Muscle layer of duodenum (tissue), 2 donors: ENCODE data around the gene MINDY3.
"Not testable (repeated sequence)": the region's sequence is repeated elsewhere in the genome, so short reads cannot be mapped to it uniquely, and the experiment has no call there.

ENCODE experiments used
- H3K27ac ChIP-seq: one replicate; pipeline ENCODE4 v1.7.0; 2013; ENCODE audit warnings: mild to moderate bottlenecking, low read length
- H3K27me3 ChIP-seq: one replicate; pipeline ENCODE4 v1.7.0; 2013; ENCODE audit warnings: low read depth, mild to moderate bottlenecking, control low read depth, low read length
- H3K36me3 ChIP-seq, 2 donors: one replicate each; pipeline ENCODE4 v1.7.0; 2013; ENCODE audit warnings: low read length in 2 of 2, control low read depth in 1 of 2, mild to moderate bottlenecking in 1 of 2; ENCODE audit not compliant: insufficient read depth in 2 of 2, control insufficient read depth in 1 of 2
- H3K4me1 ChIP-seq, 2 donors: one replicate each; pipeline ENCODE4 v1.7.0; 2013; ENCODE audit warnings: low read length in 2 of 2, mild to moderate bottlenecking in 2 of 2, control low read depth in 1 of 2, moderate library complexity in 1 of 2; ENCODE audit not compliant: insufficient read depth in 2 of 2, control insufficient read depth in 1 of 2
- H3K4me3 ChIP-seq, 2 donors: one replicate each; pipeline ENCODE4 v1.7.0; 2013; ENCODE audit warnings: low read length in 2 of 2, low read depth in 1 of 2, mild to moderate bottlenecking in 1 of 2
- H3K9me3 ChIP-seq, 2 donors: one replicate each; pipeline ENCODE4 v1.7.0; 2013; ENCODE audit warnings: low read length in 2 of 2, control low read depth in 1 of 2, mild to moderate bottlenecking in 1 of 2; ENCODE audit not compliant: control insufficient read depth in 1 of 2
- donor health status: healthy.

The MINDY3 gene

DNA sequence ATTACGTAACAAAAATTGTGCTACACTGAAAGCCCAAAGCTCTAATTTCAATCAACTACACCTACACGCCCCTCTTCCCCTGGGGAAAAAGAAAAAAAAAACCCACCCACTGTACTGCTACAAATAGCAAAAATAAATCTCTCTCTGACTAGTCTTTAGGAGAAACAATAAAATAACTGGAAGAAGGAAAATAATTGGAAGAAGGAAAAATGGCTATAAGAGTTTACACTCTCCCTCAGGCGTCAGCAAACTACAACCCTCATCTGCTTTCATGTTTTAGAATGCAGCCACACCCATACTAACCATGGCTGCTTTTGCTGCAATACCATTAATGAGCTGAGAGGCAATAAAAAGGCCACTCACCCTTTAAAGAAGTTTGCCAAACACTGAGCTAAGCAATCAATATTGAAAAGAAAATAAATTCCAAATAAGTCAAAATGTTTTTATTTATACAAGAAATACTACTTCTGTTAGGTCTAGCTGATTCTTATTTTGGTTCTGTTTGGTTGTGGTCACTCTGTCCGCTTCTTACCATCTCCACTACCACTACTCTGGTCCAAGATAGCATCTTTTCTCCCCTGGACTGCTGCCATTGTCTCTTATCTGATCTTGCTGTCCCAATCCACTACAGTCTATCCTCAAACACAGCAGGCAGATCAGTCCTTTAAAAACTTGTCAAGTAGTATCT, 3.8 kb downstream of the MINDY3 start:
- peaks cover 12 to 33% of the 10 kb centered on the region in 2 donors for H3K4me1 ChIP-seq

GRCh38 chr10:15853800-15854199, 6.5 kb downstream of the MINDY3 start:
- Histone ChIP-seq H3K36me3 (no peaks in the 10 kb centered on the region), H3K27ac (no peak overlapping the region), H3K9me3 (peaks cover 0 to 7% of the 10 kb centered on the region in 2 donors), H3K4me1 (peaks cover 5 to 22% of the 10 kb centered on the region in 2 donors), H3K27me3 (no peaks in the 10 kb centered on the region), H3K4me3 (no peak overlapping the region)

More for the DNA sequence above, 3.8 kb downstream of the MINDY3 start:
- H3K27me3 ChIP-seq = no peaks in the 10 kb centered on the region
- H3K36me3 ChIP-seq = no peaks in the 10 kb centered on the region
- no peak overlapping the region for H3K27ac ChIP-seq
- no peaks in the 10 kb centered on the region for H3K9me3 ChIP-seq
- H3K4me3 ChIP-seq = no peak overlapping the region

GRCh38 chr10:15852111-15852557, 8.2 kb downstream of the MINDY3 start:
- Histone ChIP-seq H3K27ac (no peak overlapping the region), H3K4me3 (no peak overlapping the region), H3K9me3 (peaks cover 0 to 7% of the 10 kb centered on the region in 2 donors), H3K36me3 (peaks cover 0 to 8% of the 10 kb centered on the region in 2 donors), H3K27me3 (no peaks in the 10 kb centered on the region), H3K4me1 (peaks cover 0 to 9% of the 10 kb centered on the region in 2 donors)

- not testable (repeated sequence) for H3K4me1 ChIP-seq, H3K27me3 ChIP-seq, H3K27ac ChIP-seq, H3K36me3 ChIP-seq, H3K4me3 ChIP-seq, H3K9me3 ChIP-seq
Measured at GRCh38 chr10:15850337-15850978, 9.8 kb downstream of the MINDY3 start.

- Histone ChIP-seq H3K36me3 (peaks cover 0 to 8% of the 10 kb centered on the region in 2 donors), H3K27me3 (no peaks in the 10 kb centered on the region), H3K9me3 (peaks cover 0 to 7% of the 10 kb centered on the region in 2 donors), H3K4me3 (no peak overlapping the region), H3K27ac (no peak overlapping the region), H3K4me1 (no peaks in the 10 kb centered on the region)
Measured at GRCh38 chr10:15849316-15849715, 11.0 kb downstream of the MINDY3 start.

DNA sequence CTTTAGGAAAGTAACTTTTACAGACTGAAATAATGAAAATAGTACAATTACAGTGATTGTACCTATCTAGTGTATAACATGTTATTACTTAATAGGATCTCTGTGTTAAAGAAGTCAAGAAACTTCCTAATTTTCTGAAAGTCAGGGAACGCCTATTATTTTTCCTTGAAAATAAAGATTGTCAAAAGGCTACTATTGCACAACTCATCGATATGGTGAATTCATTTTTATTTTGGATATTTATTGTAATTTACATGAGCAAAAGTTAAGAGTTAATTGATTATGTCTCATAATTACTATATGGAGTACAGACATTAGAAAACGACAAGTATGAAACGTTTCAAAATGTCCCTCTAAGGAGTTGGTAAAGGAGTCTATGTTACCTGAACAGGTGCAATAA, 12.8 kb downstream of the MINDY3 start:
- H3K36me3 ChIP-seq = peaks cover 0 to 8% of the 10 kb centered on the region in 2 donors
- H3K4me3 ChIP-seq = no peak overlapping the region
- peaks cover 0 to 7% of the 10 kb centered on the region in 2 donors for H3K9me3 ChIP-seq
- no peaks in the 10 kb centered on the region for H3K4me1 ChIP-seq
- no peaks in the 10 kb centered on the region for H3K27me3 ChIP-seq
- no peak overlapping the region for H3K27ac ChIP-seq

DNA sequence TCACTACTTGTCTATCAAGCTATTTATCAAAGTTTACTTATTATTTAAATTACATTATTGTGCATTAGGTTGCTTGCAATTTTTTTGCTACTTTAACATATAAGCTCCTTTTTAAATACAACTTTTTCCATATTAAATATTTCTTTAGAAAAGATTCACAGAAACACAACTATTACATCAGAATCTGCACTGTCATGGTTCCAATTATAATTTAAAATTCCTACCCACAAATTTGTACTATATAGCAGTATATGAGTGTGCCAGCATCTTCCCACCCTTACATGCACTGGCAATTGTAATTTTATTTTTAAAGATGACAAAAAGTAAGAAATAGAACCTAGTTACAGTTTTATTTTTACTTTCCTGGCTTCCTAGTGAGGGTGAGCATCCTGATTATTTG, 15.8 kb downstream of the MINDY3 start:
- Histone ChIP-seq H3K27ac (no peak overlapping the region), H3K4me3 (no peak overlapping the region), H3K36me3 (peaks cover 0 to 8% of the 10 kb centered on the region in 2 donors), H3K27me3 (no peaks in the 10 kb centered on the region), H3K4me1 (no peaks in the 10 kb centered on the region), H3K9me3 (no peaks in the 10 kb centered on the region)

DNA sequence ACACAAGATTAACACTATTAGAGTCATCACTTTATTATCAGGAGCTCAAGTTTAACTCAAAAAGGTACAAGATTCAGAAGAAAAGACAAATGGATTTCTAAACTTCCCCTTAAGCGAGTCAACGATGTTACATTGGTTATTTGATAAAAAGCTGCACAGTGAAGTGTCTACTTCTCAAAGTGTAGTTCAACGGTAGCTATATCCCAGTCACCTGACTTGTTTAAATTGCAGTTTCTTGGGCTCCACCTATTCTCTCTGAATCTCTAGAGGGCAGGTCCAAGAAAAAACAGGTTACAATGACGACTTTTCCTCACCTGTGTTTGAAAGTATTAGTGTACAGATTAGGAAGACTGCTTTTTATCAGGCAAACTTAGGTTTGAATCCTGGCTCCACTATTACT, 16.6 kb downstream of the MINDY3 start:
- Histone ChIP-seq H3K27me3 (no peaks in the 10 kb centered on the region), H3K36me3 (peaks cover 0 to 8% of the 10 kb centered on the region in 2 donors), H3K27ac (no peak overlapping the region), H3K9me3 (no peaks in the 10 kb centered on the region), H3K4me1 (no peaks in the 10 kb centered on the region), H3K4me3 (no peak overlapping the region)

GRCh38 chr10:15842556-15843169, 17.6 kb downstream of the MINDY3 start:
- H3K4me1 ChIP-seq = no peaks in the 10 kb centered on the region
- no peak overlapping the region for H3K27ac ChIP-seq
- H3K4me3 ChIP-seq = no peak overlapping the region
- no peaks in the 10 kb centered on the region for H3K27me3 ChIP-seq
- no peaks in the 10 kb centered on the region for H3K9me3 ChIP-seq
- H3K36me3 ChIP-seq = peaks cover 0 to 5% of the 10 kb centered on the region in 2 donors

DNA sequence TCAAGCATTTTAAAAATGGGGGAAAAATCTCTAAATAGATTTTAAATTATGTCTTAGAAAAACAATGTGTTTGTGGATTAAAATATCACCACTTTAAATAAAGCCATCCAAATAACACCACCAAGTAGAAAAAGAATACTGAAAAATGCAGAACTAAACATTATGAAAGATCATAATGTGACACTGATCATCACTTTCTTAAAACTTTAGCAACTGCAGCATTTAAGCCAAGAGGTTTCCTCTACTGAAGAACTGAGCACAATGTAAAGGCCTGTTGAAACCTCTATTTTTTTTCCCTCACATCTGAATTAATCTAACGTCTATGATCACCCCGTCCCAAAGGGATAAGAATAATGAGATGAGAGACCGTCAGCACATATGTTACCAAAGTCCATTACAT, 18.6 kb downstream of the MINDY3 start:
- H3K4me3 ChIP-seq = no peak overlapping the region
- H3K36me3 ChIP-seq = no peaks in the 10 kb centered on the region
- H3K4me1 ChIP-seq = no peaks in the 10 kb centered on the region
- H3K9me3 ChIP-seq = no peaks in the 10 kb centered on the region
- no peaks in the 10 kb centered on the region for H3K27me3 ChIP-seq
- no peak overlapping the region for H3K27ac ChIP-seq

DNA sequence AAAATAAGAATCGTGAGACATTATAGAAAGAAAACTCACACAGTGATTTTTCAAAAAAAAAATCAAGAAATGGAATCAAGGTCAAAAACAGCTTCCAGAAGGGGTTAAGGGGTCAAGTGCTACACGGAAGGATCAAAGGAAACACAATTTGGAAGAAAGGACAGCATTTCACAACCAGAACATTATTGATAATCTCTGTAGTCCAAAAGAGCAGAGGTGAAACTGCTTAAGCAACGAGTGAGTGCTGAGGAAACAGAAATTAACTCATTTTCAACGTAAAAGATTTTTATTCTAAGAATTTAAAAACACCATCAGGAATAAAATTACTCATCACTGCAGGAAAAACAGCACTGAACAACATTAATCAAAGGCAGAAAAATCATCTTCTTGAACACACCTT, 23.5 kb downstream of the MINDY3 start:
- Histone ChIP-seq H3K9me3 (no peaks in the 10 kb centered on the region), H3K27me3 (no peaks in the 10 kb centered on the region), H3K36me3 (peaks cover 10 to 20% of the 10 kb centered on the region in 2 donors), H3K27ac (no peak overlapping the region), H3K4me1 (no peaks in the 10 kb centered on the region), H3K4me3 (no peak overlapping the region)
